BJ (cell line): ENCODE measurements around the gene HIPK3. TPM values are rescaled to one million over a fixed set of nuclear protein-coding genes. Genes with fewer than 3 reads are reported as not detected.

Source experiments
- CTCF ChIA-PET: fragments of 350-600 bp; formaldehyde crosslinking; extraction: SDS; loops from one replicate; lab custom pipeline; 2021; ENCODE audit warnings: antibody characterized with exemption, inconsistent platforms; lab: Yijun Ruan, JAX
- POLR2A ChIA-PET: fragments of 300-600 bp; sonication (Branson Sonifier 250); formaldehyde crosslinking; extraction: SDS; loops from one replicate; lab custom pipeline; 2021; ENCODE audit warnings: antibody characterized with exemption; lab: Charles Lee
- DNase-seq: peaks from one replicate; pipeline ENCODE4 v3.0.0-alpha.2; 2011; ENCODE audit warnings: low read depth
- H3K27me3 ChIP-seq: 2 replicates; pipeline ENCODE4 v1.6.0; 2011; ENCODE audit warnings: low read length; ENCODE audit not compliant: control insufficient read depth, insufficient read depth
- H3K36me3 ChIP-seq: 2 replicates; pipeline ENCODE4 v1.5.1; 2011; ENCODE audit warnings: low read length; ENCODE audit not compliant: control insufficient read depth, insufficient read depth
- H3K4me3 ChIP-seq: 2 replicates; pipeline ENCODE4 v1.5.1; 2011; ENCODE audit warnings: low read depth, mild to moderate bottlenecking, control low read depth, low read length
- polyA plus RNA-seq: library from polyadenylated mRNA; depleted of rRNA; stranded (reverse); fragments of >200 nt; gene quantifications from 2 replicates; pipeline ENCODE4 v1.2.3, GENCODE V29; 2011
- TF ChIP-seq, protein P1 (sequence below): IDR thresholded peaks from 2 replicates; pipeline ENCODE4 v1.5.1; 2011; ENCODE audit warnings: low read depth, mild to moderate bottlenecking, control low read depth, inconsistent platforms, low read length, moderate library complexity; ENCODE audit not compliant: insufficient read depth

HIPK3 gene
- polyA plus RNA-seq, 1 experiment, result 18.9 TPM

DNA sequence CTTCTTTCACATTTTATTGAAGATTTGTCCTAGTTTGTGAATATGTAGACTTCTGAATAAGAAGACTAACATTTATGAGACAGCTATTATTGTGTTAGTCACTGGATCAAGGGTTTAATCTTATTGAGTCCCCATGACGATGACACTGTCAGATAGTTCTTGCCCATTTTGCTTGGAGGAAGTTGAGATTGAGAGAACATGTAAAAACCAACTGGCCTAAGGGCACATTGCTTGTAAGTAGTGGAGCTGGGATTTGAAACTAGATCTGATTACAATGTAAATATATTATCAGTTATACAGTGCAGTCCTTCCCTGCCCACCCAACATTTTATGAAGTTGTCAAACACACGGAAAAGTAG is 134.7 kb downstream of the HIPK3 start:
- H3K27me3 ChIP-seq, result no peaks in the 10 kb centered on the region
- H3K36me3 ChIP-seq, result no peaks in the 10 kb centered on the region
- no peak overlapping the region for H3K4me3 ChIP-seq
- ChIA-PET POLR2A (no interaction called here), CTCF (no interaction called here)
- DNase-seq, result no peak
- TF ChIP-seq, protein P1, sequence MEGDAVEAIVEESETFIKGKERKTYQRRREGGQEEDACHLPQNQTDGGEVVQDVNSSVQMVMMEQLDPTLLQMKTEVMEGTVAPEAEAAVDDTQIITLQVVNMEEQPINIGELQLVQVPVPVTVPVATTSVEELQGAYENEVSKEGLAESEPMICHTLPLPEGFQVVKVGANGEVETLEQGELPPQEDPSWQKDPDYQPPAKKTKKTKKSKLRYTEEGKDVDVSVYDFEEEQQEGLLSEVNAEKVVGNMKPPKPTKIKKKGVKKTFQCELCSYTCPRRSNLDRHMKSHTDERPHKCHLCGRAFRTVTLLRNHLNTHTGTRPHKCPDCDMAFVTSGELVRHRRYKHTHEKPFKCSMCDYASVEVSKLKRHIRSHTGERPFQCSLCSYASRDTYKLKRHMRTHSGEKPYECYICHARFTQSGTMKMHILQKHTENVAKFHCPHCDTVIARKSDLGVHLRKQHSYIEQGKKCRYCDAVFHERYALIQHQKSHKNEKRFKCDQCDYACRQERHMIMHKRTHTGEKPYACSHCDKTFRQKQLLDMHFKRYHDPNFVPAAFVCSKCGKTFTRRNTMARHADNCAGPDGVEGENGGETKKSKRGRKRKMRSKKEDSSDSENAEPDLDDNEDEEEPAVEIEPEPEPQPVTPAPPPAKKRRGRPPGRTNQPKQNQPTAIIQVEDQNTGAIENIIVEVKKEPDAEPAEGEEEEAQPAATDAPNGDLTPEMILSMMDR, result no peak

DNA sequence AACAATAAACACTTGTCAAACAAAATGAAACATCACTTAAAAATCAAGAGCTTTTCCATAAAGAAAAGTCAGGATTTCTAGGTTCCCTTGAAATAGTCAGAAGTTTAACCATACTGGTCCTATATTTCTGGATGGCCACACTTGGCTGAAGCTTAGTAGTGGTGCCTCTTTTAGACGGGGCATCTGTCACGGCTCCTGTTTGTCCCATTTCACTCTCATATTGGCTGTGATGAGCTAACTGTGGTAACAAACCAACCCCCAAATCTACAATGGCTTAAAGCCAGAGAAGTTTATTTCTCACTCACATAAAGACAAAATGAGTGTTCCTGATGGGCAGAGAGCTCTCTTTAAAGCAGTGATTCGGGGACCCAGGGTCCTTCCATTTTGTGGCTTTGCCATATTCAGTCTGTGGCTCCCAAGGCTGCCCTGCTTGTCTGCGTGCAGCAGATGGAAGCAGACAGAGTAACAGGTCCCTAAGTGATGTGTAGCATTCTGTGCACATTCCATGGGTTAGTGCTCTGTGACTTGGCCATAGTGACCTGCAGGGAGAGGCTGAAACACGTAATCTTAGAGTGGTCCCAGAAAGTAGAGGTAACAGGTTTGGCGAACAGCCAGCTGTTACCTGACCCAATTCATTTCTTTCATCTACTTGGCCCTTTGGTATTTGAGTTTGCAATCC is 137.4 kb downstream of the HIPK3 start:
- Histone ChIP-seq H3K4me3 (no peak overlapping the region), H3K27me3 (no peaks in the 10 kb centered on the region), H3K36me3 (no peaks in the 10 kb centered on the region)
- TF ChIP-seq, protein P1, result no peak
- DNase-seq, result no peak
- POLR2A ChIA-PET, result no interaction called here
- CTCF ChIA-PET, result interaction anchor here (1.0 kb wide), 1 partner anchor 33 kb away, joined by 3 read pairs; no protein-coding TSS in a partner anchor

DNA sequence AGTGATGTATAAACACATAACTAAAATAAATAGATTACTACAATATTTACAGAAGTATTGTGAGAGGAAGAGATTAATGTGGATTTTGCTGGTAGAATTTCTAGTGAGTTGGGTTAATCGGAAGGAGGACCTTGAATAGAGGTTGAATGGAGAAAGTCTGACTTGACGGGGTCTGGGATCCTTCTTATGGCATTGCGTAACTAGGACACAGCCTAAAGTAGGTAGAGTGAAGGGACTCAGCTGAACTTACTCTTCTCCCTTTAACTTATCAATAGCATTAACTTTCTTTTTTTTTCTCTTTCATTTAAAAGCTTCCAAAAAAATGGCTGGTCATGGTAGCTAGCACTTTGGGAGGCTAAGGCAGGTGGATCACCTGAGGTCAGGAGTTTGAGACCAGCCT is 139.2 kb downstream of the HIPK3 start:
- TF ChIP-seq, protein P1, result no peak
- ChIA-PET POLR2A (no interaction called here), CTCF (interaction anchor here (1.2 kb wide), 1 partner anchor 29 kb away, joined by 3 read pairs; no protein-coding TSS in a partner anchor)
- H3K4me3 ChIP-seq, result no peak overlapping the region
- no peaks in the 10 kb centered on the region for H3K27me3 ChIP-seq
- no peak for DNase-seq
- H3K36me3 ChIP-seq, result no peaks in the 10 kb centered on the region

DNA sequence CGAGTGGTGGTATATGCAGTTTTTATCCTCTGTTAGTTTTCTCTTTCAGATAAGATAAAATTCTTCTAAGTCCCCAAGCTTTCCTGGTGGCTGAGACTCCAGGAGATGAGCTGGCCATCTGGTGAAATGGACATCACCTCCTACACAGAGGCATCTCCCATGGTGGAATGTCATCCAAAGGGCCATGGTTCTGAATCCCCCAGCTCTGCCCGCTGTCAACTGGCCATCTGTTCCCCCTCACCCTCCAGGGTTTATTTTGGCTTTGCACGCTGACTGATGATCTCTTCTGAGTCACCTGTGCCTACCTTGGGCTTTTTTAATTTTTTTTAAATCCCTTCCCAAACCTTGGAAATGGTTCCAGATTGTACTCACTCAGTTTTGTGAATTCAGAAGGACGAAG is 142.2 kb downstream of the HIPK3 start:
- H3K4me3 ChIP-seq, result no peak overlapping the region
- DNase-seq, result no peak
- ChIA-PET CTCF (no interaction called here), POLR2A (interaction anchor here (0.6 kb wide), 1 partner anchor 303 kb away, joined by 3 read pairs; no protein-coding TSS in a partner anchor)
- TF ChIP-seq, protein P1, result no peak
- H3K36me3 ChIP-seq, result no peaks in the 10 kb centered on the region
- H3K27me3 ChIP-seq, result no peaks in the 10 kb centered on the region

DNA sequence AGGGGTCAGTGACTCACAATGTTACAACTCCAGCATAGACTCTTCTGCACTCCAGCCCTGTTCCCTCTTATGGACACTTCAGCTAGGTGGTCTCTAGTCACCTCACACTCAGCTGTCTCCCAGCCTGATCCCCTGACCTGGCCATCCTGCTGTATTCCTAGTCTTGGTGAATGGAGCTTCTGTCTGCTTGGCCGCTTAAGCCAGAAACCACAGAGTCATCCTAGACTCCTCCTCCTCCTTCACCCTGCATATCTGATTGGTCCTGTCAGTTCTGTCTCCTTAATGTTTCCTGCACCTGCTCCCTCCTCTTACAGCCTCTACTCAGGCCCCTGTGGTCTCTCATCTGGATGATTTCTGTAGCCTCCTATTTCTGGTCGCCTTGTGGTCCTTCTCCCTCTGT is 144.9 kb downstream of the HIPK3 start:
- DNase-seq, result no peak
- TF ChIP-seq, protein P1, result no peak
- CTCF ChIA-PET, result interaction anchor here (0.8 to 1.1 kb wide), 2 partner anchors 11 to 18 kb away, joined by 3 read pairs; no protein-coding TSS in a partner anchor
- no peak overlapping the region for H3K4me3 ChIP-seq
- no peaks in the 10 kb centered on the region for H3K36me3 ChIP-seq
- no peaks in the 10 kb centered on the region for H3K27me3 ChIP-seq
- POLR2A ChIA-PET, result no interaction called here
